Activated CD8-positive, alpha-beta memory T cell treated with anti-CD3 and anti-CD28 coated beads, Interleukin-2, amount 50 U/mL, for 24 hours (primary cell): ENCODE data around the gene ITSN2.

Experiments used
- DNase-seq: peaks from one replicate; pipeline ENCODE4 v3.0.0-alpha.2; 2020; ENCODE audit errors: extremely low read depth

The ITSN2 gene

DNA sequence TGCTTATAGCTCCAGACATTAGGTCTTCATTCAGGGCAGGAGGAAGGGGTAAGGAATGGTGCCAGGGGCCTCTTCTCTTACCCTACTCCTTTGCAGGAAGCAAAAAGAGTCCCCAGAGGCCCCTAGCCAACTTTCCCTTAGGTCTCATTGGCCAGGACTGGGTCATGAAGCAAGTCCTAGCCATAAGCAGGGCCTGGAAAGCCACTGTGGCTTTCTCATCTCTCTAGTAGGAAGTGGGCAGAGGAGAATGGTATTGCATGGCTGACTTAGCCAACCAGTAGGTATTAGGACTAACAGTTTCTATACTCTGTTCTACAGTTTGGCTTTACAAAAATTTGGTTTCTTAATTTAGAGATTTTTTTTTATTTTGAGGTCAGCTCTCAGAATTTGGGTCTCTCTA is 180.7 kb downstream of the ITSN2 start:
- DNase-seq = no peak

DNA sequence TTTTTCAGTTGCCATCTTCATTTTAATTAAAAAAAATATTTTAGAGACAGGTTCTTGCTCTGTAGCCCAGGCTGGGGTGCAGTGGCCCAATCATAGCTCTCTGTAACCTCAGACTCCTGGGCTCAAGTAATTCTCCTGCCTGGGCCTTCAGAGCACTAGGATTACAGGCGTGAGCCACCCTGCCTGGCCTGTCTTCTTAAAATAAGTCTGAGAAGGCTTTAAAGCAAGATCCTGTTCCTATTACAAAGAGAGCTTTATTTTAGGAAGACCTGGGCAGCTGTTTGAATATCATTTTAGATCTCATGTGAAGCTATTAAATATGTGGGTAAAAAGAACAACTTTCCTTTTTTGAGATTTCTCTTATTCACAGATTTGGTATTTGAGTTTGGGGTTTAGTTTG is 184.0 kb downstream of the ITSN2 start:
- DNase-seq = no peak

DNA sequence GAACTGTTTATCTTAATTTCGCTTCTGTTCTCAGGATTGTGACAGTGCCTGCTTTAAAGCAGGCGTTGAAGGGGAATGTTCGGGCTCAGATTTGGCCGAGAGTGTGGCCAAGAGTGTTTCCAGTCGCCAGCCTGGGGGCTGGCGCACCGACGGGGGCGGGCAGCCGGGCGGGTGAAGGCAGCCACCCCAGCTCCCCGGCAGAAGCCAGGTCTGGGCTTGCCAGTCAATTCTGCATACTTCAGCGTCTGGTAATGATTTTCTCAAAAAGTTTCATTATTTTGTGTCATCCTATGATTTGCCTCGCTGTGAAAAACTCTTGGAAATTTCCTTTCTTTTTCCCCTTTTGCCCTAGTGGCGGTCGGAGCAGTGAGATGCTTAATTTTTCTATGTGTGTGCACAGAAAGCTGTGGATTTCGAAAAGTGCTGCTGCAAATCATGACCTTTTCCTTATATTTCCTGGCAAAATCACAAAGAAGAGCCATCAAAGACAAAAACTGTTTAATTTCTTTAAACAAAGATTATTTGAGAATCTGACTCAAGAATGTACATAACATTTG is 184.6 kb downstream of the ITSN2 start:
- DNase-seq = no peak

DNA sequence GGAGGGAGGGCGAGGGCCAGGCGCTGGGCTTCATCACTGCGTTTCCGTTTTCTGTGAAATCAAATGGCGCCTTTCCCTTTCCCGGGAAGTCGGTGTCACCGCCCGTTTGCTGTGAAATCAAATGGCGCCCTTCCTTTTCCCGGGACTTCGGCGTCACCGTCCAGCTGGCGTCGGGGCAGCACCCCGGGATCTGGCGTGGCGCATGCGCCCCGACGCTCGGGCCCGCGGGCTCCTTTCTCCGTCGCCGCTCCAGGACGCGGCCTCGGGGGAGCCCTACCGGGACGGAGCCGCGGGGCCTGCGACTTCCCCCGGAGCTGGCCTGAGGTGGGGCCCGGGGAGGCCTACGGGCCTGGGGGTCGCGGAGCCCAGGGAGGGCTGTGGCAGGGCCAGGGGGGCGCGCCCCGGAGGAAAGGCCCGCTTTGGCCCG is 185.5 kb downstream of the ITSN2 start, which contains the start of gene FAM228A:
Gene FAM228A (plus strand): TSS at position 203 of the 427 bp plus-strand sequence. CDS start 428 bp downstream, outside the sequence.
- no peak for DNase-seq

DNA sequence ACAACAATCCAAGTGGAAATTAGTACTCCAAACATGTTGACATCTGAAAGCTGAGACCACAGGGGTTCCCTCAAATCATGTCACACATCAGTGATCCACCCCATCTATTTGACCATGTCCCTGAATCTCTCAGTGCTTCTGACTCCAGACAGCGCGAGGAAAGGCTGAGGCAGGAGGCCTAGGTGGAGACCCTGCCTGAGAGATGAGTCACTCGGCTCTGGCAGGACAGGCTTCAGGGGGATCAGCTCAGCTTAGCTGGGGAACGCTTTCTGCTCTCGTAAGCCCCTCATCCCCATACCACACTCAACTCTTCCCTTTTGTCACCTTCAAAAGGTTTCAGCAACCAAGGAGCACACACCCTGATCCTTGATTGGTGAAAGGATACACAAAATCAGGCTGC is 191.3 kb downstream of the ITSN2 start:
- DNase-seq = no peak

DNA sequence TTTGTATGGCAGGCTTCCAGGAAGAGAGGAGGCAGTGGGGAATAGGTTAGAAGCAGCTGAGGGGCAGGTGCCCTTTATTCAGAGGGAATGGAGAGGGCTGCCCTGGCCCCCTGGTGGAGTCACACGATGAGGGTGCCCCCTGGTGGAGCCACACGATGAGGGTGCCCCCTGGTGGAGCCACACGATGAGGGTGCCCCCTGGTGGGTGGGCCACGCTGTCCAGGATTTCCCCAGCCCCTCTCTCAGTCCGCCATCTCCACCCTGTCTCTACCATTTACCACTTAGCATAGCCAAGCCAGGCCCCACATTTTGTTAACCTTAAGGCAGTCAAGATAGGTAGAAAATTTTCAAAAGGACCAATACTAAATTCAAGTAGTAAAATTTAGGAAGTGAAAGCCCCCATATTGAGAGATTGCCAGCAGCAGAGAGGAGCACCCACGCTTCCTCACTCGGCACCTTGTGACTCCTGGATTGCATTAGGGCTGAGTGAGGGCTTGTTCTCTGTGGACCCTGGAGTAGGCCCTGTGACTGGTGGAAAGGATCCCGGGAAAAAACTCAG is 195.8 kb downstream of the ITSN2 start:
- no peak for DNase-seq

DNA sequence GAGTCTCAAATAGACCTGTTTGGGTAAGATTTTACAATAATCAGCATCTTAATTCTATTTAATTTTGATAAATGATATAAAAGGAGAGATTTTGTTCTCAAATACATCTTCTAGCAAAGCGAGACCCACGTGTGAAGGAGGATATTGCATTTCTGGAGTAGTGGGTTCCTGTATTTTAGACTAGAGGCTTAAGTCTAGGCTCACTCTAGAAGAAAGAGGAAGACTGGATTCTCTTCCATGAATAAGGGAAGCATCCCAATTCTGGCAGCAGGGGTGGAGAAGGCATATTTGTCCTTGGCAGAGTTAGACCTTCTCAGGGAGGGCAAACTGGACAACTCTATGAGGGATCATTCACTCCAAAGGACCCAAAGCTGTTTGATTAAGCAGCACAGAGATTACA is 196.7 kb downstream of the ITSN2 start:
- no peak for DNase-seq

DNA sequence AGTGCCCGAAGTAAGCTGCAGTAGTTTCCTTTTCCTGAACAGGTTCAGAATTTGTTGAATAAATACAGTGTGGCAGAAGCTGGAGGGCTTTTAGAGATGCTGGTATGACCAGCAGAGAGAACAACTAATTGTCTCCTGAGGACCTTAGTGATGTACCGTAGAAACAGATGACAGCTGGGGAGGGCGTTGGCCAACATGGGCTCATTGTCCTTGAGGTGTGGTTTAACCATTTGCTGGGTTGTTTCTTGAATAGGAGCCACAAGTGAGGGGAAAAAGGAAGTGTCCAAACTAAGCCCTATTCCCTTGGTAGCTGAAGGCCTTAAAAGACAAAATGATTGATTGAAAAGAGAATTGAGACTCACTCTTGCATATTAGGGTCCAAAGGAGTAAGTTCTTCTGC is 197.2 kb downstream of the ITSN2 start:
- no peak for DNase-seq

DNA sequence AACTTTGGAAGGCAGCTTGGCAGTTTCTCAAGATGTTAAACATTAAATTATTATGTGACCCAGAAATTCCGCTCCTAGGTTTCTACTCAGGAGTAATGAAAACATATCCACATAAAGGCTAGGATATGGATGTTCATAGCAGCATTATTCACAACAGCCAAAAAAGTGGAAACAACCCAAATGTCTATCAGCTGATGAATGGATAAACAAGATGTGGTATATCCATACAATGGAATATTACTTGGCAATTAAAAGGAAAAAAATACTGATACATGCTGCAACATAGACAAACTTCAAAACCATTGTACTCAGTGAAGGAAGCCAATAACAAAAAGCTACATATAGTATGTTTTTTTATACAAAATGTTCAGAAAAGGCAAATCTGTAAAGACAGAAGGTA is 197.8 kb downstream of the ITSN2 start:
- no peak for DNase-seq

DNA sequence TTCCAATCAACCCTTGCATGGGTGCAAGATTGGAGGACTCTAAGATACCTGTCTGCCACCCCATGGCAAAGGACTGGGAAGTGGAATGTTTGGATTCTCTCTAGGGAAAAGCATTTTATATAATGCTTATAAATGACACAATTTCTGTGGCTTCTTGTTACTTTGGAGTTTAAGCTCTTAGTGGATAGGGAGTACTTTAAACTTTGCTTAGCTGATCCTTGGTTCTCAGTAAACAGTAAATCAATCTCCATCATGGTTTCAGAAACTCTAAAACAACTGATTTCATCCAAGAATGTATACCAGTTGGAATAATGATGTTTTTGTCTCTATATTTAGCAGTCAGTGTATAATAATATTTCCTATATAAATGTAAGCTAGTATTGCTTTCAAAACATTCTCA is 199.6 kb downstream of the ITSN2 start:
- no peak for DNase-seq

DNA sequence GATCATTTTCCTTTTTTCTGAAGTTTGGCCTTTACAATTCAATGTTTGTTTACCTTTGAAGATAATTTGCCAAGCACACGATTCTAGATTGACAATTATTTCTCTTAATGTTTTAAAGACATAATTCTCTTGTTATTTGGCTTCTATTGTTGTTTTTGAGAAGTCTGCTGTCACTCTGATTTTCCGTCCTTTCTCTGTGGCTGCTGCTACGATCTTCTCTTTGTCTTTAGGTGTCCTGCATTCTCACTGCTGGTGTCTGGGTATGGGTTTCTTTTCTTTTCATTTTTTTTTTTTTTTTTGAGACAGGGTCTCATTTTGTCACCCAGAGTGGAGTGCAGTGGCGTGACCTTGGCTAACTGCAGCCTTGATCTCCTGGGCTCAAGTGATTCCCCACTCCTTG is 200.6 kb downstream of the ITSN2 start:
- no peak for DNase-seq

DNA sequence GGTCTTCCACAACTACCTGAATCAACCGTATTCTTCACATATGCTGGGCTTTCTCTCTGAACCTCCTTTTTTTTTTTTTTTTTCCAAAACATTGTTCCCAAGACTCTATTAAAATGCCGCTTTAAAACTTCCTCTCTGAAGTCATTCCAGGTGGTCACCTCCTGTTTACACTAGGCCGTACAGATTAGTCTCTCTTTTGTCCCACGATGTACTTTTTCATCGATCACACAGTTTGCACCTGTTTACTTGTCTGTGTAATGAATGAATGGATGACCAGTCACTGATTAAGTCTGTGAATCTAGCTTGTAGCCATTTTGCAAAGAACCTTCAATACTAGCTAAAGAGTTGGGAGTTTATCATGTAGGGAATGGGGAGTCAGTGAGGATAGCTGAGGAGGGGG is 202.2 kb downstream of the ITSN2 start:
- DNase-seq = no peak

DNA sequence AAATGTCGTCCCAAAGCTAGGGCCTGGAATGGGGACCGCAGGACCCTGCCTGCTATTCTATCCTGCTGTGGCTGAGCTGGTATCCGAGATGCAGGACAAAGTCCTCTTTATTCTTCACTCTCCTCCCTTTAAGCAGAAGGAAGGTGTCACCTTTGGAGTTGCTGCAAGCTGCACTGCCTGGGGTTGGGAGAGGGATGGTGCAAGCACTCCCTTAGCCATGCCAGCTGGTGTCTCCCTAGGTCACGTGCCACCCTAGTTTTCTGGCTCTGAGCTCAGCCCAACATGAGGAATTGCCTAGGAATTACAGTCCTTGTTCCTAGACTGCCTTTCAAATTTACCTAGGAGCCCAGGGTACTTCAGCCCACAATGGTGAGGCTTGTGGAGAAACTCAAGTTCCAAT is 206.9 kb downstream of the ITSN2 start:
- DNase-seq = no peak
